Cardiac septum (tissue), 1 donor: ENCODE data around the gene HNRNPA0. TPM values are rescaled to one million over a fixed set of nuclear protein-coding genes. Genes with fewer than 3 reads are reported as not detected.
A peak's percentile ranks its signal among the peaks of the same experiment; 100 is the strongest.
"Not testable (repeated sequence)": the region's sequence is repeated elsewhere in the genome, so short reads cannot be mapped to it uniquely, and the experiment has no call there.

Experiments used
- DNase-seq: peaks from one replicate; pipeline ENCODE4 v3.0.0-alpha.2; 2020; ENCODE audit warnings: low spot score
- intact Hi-C: fragments of 100-400 bp; cut with DNase I; formaldehyde crosslinking; loops from one replicate; pipeline ENCODE4 v1.14.0; 2022
- long read RNA-seq: library from polyadenylated mRNA; unstranded; transcript quantifications from one replicate; pipeline ENCODE4 v2.0.0, GENCODE V29; 2021
- total RNA-seq: library from RNA; stranded (reverse); fragmentation: NEBNext Ultra II Directional; extraction: Animal tissue kit (Norgen Biotek cat#: 25700); gene quantifications from one replicate; pipeline ENCODE4 v1.2.1, GENCODE V29; 2021
- donor health status: DM: no; HTN: no; CAD: no.

HNRNPA0 gene
- total RNA-seq = 20.0 TPM
- long read RNA-seq, full-length matches to known transcripts = 17 of 17 reads
- long read RNA-seq, partial matches to known transcripts = 0 of 17 reads
- long read RNA-seq, other reads (novel, unspliced or antisense) = 0 of 17 reads

DNA sequence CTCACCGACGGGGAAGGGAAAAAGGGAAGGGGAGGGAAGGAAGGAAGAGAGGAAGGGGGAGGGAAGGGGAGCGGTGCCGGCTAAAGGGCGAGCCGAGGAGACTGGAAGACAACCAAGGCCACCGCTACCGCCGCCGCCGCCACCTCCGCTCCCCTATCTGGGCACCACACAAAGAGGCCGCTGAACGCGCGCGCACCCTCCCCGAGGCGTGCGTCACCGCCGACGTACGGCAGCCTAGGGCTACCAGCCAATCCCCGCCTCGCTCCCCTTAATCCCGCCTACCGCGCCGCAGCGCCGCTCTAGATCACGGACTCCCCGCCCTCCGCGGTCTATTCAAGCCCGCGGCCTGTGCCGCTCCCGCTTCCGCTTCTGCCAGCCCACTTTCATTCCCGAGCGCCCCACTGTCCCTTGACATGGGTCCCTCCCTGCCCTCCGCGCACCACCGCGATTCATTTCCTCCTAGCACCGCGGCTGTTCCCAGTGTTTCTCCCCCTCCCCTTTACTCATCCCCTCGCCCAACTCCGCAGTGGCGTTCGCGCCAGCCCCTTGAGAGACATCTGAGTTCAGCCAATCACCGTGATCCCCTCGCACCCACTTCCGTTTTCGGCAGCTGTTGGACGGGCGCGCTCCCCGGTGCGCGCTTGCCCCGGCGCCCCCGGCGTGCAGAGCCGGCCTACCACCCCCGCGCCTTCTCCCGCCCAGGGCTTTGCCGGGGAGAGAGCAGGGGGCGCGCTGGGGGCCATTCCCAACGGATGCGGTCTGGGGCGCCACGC is at the start of gene HNRNPA0:
Gene HNRNPA0 (minus strand): TSS at position 176 of the 773 bp plus-strand sequence. CDS start 297 bp downstream, outside the sequence.
- peak; percentile 98 for DNase-seq
- intact Hi-C loops = loop anchor here (10.0 kb wide), 1 partner anchor 380 kb away; the partner anchor contains the start of gene NME5

- DNase-seq = no peak
- intact Hi-C loops = no loop called here
Observed at GRCh38 chr5:137802282-137803210, 48.4 kb upstream of the HNRNPA0 start.

DNA sequence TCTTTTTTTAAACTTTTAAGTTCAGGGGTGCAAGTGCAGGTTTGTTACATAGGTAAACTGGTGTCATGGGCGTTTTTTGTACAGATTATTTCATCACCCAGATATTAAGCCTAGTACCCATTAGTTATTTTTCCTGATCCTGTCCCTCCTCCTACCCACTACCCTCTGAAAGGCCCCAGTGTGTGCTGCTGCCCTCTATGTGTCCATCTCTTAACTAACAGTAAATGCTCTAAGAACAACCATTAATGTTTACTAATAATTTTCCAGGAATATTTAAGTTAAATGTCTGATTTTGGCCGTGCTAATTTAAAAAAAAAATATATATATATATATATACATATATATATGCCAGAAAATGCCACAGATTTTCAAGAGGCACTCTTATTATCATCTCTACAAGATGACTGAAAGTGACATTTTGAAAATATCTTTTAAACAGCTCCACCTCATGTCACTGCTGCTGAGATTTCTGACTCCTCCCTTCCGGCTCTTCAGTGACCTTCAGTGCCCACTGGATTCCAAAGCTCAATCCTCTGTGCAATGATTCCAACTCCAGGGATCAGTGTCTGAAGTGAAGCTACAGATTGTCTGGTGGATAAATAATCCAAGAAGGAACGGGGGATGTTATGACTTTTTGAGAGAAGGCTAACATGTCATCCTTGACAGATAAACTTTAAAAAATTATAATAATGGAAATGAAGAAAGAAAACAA is 46.7 kb upstream of the HNRNPA0 start:
- no peak for DNase-seq
- intact Hi-C loops = no loop called here

DNA sequence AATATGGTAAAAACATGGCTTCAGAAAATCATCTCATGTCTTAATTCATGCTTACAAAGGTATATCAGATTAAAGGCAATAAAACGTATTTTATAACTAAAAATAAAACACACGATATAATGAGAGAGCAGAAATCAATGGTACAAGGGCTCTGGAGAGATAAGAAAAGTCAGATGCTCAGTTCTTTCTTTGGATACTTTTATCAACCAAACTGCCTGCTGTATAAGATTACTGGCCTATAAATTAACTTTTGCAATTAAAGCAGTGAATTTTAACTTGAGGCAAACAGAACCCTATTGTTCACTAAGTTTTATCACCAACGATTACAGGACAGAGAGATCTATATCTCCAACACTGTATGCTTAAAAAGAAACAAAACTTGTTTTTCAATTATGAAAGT is 42.1 kb upstream of the HNRNPA0 start:
- no peak for DNase-seq
- intact Hi-C loops = no loop called here

DNA sequence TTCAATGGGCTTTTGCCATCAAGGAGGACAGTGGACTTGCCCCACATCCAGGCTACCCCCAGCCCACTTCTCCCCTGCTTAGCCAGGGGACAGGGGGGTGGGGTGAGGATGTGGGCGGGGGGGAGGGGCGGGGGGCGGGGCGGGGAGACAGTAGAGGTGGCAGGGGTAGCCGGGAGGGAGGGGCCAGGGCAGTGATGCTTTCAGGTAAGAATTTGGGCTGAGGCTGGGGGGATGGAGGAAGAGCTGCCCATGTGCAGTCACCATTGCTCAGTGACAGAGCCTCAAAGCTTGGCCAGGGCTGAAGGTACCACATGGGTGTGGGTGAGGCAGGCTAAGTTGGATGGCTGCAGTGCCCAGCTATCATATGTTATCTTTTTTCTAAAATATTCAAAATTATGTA is 40.7 kb upstream of the HNRNPA0 start:
- intact Hi-C loops = no loop called here
- no peak for DNase-seq

GRCh38 chr5:137792303-137792702 is 38.1 kb upstream of the HNRNPA0 start:
- intact Hi-C loops = no loop called here

DNA sequence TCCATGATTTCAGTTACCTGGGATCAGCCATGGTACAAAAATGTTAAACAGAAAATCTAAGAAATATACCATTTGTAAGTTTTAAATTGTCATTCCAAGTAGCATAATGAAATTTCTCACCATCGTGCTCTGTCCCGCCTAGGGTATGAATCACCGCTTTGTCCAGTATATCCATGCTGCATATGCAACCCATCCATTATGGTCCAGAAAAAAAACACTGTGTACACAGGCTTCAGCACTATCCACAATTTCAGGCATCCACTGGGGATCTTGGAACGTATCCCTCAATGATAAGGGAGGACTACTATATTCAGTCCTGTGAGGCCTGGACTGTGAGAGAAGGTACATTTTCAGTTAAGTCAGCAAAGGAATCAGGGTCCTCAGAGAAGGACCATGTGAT is 37.6 kb upstream of the HNRNPA0 start:
- intact Hi-C loops = no loop called here
- no peak for DNase-seq

More at GRCh38 chr5:137792303-137792702, 38.1 kb upstream of the HNRNPA0 start:
- no peak for DNase-seq

- no peak for DNase-seq
- intact Hi-C loops = no loop called here
Observed at GRCh38 chr5:137791387-137791786, 37.2 kb upstream of the HNRNPA0 start.

DNA sequence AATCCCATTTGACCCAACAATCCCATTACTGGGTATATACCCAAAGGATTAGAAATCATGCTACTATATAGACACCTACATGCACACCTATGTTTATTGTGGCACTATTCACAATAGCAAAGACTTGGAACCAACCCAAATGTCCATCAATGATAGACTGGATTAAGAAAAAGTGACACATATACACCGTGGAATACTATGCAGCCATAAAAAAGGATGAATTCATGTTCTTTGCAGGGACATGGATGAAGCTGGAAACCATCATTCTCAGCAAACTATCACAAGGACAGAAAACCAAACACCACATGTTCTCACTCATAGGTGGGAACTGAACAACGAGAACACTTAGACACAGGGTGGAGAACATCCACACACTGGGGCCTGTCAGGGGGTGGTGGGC is 34.4 kb upstream of the HNRNPA0 start:
- DNase-seq, intact Hi-C loops: not testable (repeated sequence)

GRCh38 chr5:137782984-137783536 is 28.9 kb upstream of the HNRNPA0 start:
- no peak for DNase-seq
- intact Hi-C loops = no loop called here

GRCh38 chr5:137782055-137782454 is 27.9 kb upstream of the HNRNPA0 start:
- DNase-seq = no peak
- intact Hi-C loops = no loop called here

DNA sequence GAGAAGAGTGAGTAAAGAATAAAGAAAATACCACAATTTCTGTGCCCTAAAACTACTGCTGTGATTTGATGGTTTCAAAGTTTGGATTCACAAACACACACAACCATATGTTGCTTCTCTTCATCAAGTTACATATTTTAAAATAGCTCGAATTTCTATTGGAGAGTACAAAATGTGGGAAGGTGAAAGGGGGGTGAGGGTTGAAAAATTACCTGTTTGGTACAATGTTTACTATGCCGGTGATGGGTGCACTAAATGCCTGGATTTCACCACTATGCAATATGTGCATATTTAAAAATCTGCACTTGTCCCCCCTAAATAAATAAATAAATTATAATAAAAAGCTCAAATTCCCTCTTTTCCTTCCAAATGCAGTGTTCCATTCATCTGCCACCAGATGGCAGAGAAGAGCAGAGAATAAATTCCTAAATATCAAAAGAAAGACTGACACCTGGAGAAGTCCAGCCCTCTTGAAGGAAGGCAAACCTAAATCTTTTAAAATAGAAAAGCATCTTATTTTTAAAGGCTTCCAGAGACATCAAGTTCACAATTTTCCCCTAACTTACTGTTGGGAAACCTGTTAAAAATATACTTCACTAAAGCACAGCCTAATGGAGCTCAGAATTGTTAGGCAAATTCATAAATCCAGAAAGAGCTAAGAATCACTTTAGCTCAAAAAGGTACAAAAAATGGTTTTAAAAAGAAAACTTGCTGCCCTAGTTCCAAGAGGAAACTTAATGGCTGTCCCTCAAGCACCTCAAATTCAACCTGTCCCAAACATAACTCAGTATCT is 24.8 kb upstream of the HNRNPA0 start:
- intact Hi-C loops = loop anchor here (5.0 kb wide), 3 partner anchors 43 to 288 kb away; partner anchors contain the start of gene FAM13B
- no peak for DNase-seq

DNA sequence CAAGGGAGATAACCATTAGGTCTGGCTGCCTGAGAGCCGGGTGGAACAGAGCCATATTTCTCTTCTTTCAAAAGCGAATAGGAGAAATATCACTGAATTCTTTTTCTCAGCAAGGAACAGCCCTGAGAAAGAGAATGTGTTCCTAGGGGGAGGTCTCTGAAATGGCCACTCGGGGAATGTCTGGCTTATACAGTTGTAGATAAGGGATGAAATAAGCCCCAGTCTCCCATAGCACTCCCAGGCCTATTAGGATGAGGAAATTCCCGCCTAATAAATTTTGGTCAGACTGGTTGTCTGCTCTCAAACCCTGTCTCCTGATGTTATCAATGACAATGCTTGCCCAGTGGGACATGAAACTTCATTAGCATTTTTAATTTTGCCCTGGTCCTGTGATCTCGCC is 13.8 kb upstream of the HNRNPA0 start:
- DNase-seq, intact Hi-C loops: not testable (repeated sequence)

- intact Hi-C loops = no loop called here
- no peak for DNase-seq
Observed at GRCh38 chr5:137761566-137761965, 7.4 kb upstream of the HNRNPA0 start.

- DNase-seq = no peak
- intact Hi-C loops = no loop called here
Observed at GRCh38 chr5:137760719-137761516, 6.8 kb upstream of the HNRNPA0 start.

DNA sequence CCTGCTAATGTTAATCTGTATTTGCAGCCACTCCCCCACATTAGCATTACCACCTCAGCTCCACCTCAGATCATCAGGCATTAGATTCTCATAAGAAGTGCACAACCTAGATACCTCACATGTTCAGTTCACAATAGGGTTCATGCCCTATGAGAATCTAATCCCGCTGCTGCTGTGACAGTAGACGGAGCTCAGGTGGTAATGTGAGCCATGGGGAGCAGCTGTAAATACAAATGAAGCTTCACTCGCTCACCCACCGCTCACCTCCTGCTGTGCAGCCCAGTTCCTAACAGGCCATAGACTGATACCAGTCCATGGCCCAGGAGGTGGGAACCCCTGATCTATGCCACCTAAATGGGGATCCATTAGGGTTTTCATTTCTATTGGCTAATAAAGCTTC is 6.1 kb upstream of the HNRNPA0 start:
- no peak for DNase-seq
- intact Hi-C loops = no loop called here

GRCh38 chr5:137758715-137759306 is 4.6 kb upstream of the HNRNPA0 start:
- intact Hi-C loops = loop anchor here (10.0 kb wide), 1 partner anchor 376 kb away; the partner anchor contains the start of gene NME5
- DNase-seq = no peak
